Activated effector memory CD4-positive, alpha-beta T cell treated with Interleukin-2 at 50 U/mL for 16 hours (primary cell): ENCODE measurements around the gene ALOX5.
"Not testable (repeated sequence)": the region's sequence is repeated elsewhere in the genome, so short reads cannot be mapped to it uniquely, and the experiment has no call there.

Source experiments
- DNase-seq: peaks from one replicate; pipeline ENCODE4 v3.0.0-alpha.2; 2020

ALOX5 gene

DNA sequence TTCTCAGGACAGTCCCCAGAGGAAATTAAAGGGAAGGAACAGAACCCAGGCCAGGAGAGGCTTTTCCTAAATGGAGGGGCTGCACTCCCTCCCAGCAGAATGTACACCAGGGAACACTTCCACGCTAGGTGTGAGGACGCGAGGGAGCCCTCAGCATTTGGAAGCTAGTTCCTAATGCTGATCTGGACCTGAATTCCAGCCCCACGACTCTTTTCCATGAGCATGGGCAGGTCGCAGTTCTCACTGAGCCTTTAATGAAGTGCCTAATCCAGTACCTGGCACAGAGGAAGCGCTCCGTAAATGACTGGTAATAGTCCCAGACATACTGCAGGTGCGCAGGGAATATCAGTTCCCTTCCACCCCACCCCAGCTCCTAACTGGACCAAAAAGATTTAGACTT lies 1.1 kb downstream of the ALOX5 start:
- DNase-seq = no peak

DNA sequence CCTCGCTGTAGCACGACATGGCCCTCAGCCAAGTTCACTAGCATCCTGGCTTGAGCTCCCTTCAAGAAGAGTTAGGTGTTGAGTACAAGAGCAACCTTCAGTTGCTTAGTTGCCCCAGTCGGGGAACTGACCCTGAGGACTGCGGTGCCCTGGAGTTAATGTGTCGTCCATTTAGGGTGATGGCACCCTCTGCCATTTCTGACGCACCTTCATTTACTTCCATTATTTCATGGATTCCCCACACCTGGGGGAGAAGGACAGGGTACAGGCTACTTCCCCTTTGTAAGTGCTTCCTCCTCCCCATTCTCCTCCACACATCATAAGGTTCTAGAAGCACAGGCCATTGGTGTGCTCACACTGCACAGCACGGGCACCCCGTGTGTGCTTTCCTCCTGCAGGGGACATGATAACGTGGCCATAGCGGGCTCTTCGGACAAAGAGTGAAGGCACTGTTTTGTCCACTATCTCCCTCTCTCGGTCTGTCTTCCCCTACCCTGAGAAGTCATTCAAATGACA lies 1.8 kb downstream of the ALOX5 start:
- no peak for DNase-seq

DNA sequence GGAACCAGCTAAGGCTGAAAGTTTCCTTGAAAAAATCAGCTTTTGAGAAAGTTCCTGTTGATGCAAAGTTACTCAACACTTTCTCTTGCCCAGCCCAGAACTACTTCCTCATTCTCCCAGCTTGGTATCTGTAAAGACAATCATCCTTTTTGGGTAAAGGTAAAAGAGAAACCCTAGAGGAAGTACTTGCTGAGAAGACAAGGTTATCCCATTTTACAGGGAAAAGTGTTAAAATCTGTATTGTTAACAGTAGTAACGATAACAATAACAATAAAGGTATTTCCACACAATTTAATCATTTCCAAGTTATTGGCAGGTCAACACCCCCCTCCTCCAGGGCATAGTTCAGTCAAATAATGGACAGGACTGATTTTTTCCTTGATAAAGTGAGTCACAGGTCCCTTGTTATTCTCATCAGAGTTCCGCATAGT lies 2.4 kb downstream of the ALOX5 start:
- no peak for DNase-seq

DNA sequence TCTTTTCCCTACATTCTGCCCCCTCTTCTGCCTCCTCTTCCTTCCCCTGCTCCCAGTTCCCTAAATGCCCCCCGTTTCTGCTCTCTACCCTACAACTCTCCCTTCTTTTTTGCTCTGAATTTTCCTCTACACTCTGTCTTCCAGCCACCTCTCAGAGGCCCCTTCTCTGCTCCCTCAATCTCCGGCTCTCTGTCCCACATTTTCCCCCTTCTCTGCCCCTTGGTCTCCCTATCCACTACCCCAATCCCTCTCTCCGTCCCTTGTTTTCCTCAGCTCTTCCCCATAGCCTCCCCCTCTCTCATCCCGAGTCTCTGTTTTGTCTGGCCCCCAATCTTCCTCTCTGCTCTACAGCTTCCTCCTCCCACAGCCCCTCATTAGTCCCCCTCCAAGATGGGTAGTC lies 3.3 kb downstream of the ALOX5 start:
- no peak for DNase-seq

DNA sequence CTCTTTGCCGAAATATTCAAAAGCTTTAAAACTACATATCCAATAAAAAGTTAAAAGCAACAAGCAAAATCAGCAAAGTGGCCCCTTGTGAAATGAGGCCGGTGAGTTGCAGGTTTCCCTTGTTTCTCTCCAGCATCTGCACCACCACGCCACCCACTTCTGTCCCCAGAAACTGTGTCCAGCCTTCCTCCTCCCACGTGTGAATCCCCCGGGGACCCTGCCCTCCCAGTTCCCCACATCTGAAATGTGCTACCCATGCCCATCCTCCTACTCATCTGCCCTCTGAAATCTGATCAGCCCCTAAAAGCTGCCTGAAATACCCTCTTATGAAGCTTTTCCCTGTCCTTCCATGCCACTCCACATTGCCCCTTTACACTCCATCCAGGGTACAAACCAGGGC lies 3.8 kb downstream of the ALOX5 start:
- no peak for DNase-seq

DNA sequence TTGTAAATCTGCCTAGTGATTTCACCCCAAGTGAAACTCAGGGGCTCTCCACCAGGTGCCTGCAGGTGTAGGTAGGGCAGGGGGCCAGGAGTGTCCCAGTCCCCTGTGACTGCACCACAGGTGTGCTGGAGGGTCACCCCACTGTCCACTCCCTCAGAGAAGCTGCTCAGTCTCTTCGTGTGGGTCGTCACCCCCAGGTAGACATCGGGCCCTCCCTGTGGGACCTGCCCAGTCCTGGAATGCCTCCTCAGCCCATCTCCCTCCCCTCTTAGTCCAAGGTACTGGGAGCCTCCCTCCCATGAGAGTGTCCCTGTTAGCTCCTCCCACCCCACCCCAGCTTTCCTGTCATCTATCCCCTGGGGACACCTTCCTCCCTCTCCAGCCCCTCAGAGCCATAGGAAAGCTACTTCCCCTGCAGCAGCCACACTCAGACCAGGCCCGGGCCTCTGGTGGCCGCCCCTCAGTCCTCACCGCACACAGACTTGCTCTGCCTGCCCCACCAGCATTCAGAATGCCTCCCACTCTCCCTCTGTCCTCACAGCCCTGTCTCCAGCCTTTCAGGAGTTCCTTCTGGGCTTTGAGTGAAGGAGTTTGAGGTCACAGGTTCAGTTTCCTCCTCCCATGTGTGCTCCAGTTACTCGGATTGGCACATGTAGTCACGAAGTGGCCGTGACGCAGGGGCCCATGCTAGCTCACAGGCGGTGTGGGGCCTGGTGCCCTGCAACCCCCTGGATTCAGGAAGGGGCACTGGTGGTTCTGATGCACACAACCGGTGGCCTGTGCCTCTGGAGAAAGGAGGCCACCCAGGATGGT lies 5.1 kb downstream of the ALOX5 start:
- no peak for DNase-seq

DNA sequence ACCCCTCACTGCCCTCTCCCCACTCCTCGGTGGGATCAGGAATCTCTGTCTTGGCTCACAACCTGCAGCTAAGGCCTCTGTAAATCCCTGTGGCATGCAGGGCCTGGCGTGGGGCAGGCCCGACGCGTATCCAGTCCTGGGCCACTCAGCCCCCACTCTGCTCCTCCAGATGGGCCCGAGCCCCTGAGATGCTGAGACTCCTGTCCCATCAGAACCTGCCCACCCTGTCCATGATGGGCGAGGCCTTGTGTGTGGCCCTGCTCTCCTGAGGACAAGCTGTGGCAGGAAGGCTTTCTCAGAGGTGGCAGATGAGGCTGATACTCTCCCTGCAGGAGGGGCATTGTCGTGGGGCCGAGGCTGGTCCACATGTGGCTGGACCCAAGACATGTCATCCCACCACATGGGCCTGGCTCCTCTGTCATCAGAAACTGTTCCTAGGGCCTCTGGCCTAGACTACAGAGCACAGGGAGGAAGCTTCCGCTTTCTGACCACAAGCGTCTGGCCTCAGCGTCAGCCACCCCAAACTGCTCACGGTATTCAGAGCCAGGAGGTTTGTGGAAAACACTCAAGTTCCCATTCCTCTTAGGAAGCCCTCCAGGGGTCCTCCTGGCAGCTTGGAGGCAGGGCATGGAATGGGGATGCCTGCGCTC lies 6.0 kb downstream of the ALOX5 start:
- DNase-seq = no peak

DNA sequence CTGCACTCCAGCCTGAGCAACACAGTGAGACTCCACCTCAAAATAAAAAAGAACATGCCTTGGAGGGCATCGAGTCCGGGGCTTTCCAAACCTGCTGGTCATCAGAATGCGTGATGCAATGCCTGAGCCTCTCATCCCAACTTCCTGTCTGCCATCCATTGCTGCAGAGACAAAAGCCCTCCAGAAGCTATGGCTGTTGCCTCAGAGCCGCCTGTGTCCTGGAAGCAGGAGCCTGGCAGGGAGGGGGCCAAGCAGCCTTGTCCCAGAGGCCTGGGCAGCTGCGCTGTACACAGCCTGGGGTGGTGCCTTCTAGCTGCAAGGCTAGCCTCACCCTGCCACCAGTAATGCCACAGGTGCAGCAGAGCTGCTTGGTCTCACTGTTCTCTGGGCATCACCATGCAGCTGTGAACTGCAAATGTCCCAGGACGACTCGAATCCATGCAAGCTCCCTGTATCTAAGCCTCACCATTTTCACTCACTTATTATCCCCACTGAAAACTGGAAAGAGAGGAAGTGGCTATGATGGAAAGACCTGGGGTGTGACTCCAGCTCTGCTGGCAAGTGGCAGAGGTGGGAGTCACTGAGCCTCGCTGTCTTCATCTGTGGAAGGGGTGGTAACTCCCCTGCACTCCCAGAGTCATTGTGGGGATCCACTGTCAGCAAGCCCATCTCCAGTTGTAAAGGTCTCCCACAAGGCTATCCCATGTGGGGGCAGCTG lies 7.0 kb downstream of the ALOX5 start:
- DNase-seq = no peak

DNA sequence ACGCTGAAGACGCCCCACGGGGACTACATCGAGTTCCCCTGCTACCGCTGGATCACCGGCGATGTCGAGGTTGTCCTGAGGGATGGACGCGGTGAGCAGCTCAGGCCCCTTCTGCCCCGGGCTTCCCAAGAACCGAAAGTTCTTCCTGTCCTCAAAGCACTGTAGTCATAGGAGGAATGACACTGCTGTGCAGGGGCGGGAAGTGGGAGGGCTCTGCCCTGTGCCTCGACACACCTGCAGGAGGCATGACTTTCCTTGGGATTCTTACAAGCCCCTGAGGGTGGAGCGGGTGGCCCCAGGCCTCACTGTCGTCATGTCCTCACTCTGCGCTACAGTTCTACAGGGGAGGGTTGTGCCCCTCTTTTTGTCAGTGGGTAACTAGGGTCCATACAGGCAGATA lies 8.6 kb downstream of the ALOX5 start:
- no peak for DNase-seq

DNA sequence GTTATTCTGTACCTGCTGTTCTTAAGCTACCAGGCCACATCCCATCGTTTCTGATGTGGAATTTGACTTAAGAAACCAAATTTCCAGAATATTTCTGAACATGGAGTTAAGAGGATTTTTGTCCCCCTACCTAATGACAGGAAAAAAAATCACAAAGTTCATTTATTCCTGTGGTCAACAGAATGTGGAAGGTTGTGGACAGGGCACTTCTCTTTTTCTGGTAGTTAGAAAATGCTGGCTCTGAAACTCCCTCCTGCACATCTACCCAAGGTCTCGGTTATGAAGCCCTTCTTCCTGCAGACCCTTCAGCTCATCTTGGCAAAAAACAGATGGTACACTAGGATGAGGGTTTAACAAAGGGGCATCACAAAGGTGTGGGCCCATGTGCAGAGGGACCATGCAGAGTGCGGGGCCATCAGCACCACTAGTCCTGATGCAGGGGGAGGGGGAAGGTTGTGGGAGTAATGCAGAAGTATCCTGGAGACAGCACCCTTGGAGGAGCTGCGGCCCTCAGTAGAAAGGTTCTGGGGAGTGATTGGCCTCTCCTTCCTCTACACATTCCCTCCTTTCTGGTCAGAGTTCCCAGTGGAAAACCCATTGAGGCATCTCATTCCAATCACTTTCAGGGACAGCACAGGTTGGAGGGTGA lies 9.8 kb downstream of the ALOX5 start:
- no peak for DNase-seq

DNA sequence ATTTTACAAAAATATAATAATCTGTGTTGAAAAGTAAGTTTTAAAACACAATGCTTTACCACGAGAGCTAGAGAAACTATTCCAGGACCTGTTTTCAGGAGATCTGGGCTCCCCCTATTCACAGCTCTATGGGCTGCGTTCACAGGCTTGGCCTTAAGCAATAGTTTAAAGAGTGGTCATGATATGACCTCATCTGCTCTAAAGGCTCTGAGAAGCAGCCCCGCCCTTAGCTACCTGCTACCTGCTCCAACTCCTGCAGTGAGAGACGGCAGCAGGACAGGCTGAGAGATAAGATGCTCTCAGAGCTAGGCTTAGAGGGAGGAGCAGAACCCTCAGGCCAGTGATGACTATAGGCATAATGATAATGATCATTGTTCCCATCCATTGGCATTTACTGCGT lies 12.6 kb downstream of the ALOX5 start:
- DNase-seq = no peak

DNA sequence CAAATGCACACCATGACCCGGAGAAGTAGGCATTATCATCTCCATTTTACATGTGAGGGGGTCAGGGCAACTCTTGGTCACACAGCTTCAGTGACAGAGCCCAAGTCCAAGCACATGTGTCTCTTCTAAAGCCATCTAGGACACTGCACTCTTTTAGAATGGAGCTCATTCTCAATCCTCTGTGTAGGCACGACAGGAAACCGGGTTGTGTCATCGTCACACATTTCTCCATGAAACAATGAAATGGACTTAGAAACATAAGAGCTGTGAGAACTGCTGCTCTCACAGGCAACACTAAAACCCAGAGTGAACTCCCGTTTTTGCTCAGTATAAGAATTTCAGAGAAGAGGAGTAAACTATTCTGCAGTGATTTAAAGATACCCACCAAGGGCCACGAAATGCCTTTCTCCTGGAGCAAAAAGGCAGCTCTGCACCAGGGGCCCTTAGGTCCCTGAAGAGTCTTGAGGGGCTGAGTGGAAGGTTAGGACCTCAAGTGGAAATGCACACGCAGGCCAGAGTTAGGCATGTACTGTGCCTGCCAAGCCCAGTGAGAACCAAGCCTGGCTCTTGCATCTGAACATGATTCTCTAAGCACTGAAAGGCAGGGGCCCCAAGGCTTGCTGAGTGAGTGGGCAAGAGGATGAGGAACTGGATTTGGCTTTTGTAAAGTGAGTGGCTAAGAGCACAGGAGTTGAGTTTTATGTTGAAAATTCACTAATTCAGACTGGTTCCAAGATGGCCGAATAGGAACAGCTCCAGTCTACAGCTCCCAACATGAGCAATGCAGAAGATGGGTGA lies 13.3 kb downstream of the ALOX5 start:
- DNase-seq = no peak

DNA sequence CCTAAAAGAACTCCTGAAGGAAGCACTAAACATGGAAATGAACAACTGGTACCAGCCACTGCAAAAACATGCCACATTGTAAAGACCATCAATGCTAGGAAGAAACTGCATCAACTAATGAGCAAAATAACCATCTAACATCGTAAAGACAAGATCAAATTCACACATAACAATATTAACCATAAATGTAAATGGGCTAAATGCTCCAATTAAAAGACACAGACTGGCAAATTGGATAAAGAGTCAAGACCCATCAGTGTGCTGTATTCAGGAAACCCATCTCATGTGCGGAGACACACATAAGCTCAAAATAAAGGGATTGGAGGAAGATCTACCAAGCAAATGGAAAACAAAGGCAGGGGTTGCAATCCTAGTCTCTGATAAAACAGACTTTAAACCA lies 15.7 kb downstream of the ALOX5 start:
- not testable (repeated sequence) for DNase-seq

DNA sequence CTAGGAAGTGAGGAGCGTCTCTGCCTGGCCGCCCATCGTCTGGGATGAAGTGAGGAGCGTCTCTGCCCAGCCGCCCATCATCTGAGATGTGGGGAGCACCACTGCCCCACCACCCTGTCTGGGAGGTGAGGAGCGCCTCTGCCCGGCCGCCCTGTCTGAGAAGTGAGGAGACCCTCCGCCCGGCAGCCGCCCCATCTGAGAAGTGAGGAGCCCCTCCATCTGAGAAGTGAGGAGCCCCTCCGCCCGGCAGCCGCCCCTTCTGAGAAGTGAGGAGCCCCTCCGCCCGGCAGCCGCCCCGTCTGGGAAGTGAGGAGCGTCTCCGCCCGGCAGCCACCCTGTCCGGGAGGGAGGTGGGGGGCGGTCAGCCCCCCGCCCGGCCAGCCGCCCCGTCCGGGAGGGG lies 17.6 kb downstream of the ALOX5 start:
- not testable (repeated sequence) for DNase-seq

DNA sequence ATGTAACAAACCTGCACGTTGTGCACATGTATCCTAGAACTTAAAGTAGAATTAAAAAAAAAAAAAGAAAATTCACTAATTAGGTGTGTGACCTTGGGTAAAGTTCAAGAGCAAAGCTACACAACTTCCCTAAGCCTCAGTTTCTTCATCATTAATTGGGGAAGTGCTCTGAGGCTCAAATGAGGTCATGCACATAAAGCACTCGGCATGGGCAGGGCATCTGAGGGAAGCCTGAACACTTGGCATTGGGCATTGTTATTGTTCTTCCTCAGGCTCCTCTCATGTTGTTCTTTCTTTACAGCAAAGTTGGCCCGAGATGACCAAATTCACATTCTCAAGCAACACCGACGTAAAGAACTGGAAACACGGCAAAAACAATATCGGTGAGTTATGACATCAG lies 21.5 kb downstream of the ALOX5 start:
- DNase-seq = no peak

DNA sequence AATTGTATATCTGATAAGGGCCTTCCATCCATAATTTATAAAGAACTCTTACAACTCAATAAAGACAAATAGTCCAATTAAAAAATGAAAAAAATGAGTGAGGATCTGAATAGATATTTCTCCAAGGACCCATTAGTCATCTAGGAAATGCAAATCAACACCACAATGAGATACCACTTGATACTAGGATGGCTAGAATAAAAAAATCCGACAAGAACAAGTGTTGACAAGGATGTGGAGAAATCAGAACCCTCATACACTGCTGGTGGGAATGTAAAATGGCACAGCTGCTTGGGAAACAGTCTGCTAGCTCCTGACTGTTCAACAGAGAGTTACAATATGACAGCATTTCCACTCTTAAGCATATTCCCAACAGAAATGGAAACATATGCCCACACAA lies 24.6 kb downstream of the ALOX5 start:
- DNase-seq = no peak

DNA sequence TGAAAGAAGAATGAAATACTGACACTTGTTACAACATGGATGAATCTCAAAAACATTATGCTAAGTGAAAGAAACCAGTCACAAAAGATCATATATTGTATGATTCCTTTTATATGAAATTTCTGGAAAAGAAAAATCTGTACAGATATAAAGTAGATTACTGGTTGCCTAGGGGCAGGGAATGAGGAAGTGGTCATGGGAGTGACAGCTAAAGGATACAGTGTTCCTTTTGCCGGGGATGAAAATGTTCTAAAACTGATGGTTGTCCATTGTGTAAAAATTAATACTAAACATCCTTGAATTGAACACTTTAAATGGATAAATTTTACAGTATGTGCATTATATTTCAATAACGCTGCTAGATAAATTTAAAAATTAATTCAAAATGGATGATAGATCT lies 25.1 kb downstream of the ALOX5 start:
- no peak for DNase-seq

DNA sequence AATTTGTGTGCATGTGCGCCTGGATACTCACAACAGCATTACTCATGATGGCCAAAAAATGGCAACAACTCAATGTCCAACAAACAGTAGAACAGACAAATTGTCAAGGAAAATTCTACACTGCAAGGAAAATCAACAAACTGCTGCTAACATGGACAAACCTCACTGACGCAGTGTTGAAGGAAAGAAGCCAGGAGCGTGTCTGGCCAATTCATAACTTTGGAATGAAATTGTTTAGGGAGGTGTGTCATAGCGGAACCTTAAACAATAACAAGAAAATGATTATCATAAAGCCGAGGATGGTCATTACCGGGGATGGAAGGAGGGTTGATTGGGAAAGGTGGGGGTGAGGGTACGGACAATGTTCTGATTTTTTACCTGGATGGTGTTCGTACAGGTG lies 29.1 kb downstream of the ALOX5 start:
- DNase-seq = no peak

DNA sequence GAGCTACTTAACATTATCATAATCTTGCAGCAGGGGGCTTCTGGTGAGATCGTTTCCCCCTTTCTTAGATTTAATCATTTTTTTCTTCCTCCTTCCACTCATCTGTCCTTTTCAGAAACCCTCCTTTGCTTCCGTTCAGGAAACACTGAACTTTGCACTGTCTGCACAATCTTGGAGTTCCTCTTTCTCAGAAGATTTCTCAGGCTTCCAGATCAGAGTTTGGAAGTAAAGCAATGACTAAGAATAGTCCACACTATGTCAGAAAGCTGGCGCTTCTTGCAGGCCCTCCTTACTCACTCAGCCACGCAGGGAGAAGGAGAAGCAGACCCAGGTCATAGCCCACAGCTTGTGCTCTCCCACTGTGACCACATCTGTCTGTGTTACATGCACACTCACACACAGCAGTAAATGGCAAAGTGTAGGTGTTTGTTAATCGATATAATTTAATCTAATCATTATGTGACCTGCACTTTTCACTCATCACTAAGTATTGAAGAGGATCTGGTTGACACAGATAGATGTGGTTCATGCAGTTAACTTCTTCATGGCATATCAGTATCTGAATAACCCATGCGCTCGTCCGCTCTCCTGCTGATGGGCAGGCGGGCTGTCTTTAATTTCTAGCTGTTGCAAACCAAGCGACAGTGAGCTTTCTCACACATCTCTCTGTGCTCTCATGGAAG lies 30.2 kb downstream of the ALOX5 start:
- no peak for DNase-seq

DNA sequence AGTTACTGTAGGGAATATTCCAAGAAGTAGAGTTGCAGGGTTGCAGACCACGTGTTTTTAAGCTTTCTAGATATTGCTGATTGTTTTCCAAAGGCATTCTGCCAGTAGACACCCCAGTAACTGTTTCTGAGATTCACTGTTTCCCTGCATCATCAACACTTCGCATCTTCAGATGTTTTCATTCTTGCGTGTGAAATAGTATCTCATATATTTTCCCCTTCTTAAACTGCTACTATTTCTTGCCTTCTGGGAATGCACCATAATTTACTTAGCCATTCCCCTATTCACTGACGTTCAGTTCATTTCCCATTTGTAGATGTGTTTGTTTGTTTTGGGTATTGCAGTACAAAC lies 30.7 kb downstream of the ALOX5 start:
- DNase-seq = no peak

DNA sequence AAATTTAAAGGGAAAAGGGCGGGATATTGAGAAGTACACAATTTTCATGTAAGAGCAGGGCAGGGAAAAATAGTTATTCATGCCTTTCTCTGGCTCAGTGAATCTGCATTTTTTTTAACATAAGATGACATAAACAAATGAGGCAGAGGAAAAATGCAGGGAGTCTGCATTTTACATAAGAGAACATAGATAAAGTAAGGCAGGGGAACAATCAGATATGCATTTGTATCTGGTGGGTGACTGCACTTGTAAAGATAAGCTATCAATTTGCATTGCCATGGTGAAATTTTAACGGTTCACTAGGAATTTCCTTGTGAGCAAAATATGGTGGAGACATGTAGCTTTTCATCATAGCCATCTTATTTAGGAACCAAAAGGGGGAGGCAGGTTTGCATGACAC lies 33.5 kb downstream of the ALOX5 start:
- DNase-seq = no peak
